Large intestine (tissue), 3 donors: ENCODE results near the gene TOMM6. TPM values are rescaled to one million over a fixed set of nuclear protein-coding genes. Genes with fewer than 3 reads are reported as not detected.
A peak's percentile ranks its signal among the peaks of the same experiment; 100 is the strongest.
"Not testable (repeated sequence)": the region's sequence is repeated elsewhere in the genome, so short reads cannot be mapped to it uniquely, and the experiment has no call there.

Experiments
- DNase-seq, 2 donors: peaks; one replicate each; pipeline versions ENCODE4 v3.0.0 to v3.0.0-alpha.2; 2013
- H3K27ac ChIP-seq: one replicate; pipeline ENCODE4 v1.5.1; 2013; ENCODE audit warnings: low read length
- H3K27me3 ChIP-seq: 2 replicates; pipeline ENCODE4 v1.6.1; 2013; ENCODE audit warnings: low read length; ENCODE audit not compliant: control insufficient read depth, insufficient read depth
- H3K36me3 ChIP-seq: 2 replicates; pipeline ENCODE4 v1.6.1; 2013; ENCODE audit warnings: low read length; ENCODE audit not compliant: control insufficient read depth, insufficient read depth
- H3K4me1 ChIP-seq: one replicate; pipeline ENCODE4 v1.6.1; 2013; ENCODE audit warnings: low read length; ENCODE audit not compliant: control insufficient read depth, insufficient read depth
- H3K4me3 ChIP-seq: one replicate; pipeline ENCODE4 v1.5.1; 2013; ENCODE audit warnings: low read length
- H3K9me3 ChIP-seq: one replicate; pipeline ENCODE4 v1.6.1; 2013; ENCODE audit warnings: mild to moderate bottlenecking, low read depth, low read length, moderate library complexity; ENCODE audit not compliant: control insufficient read depth
- WGBS: methylation state at CpG from one replicate; pipeline ENCODE4 v1.1.5; 2013; ENCODE audit warnings: low lambda C conversion rate; ENCODE audit not compliant: insufficient coverage; 5-methylcytosine and 5-hydroxymethylcytosine counted together
- polyA plus RNA-seq: library from polyadenylated mRNA; unstranded; fragments of 120-200 nt; gene quantifications from one replicate; pipeline ENCODE4 v1.2.1, GENCODE V29; 2013

The TOMM6 gene
- polyA plus RNA-seq, 1 donor: 195 TPM

DNA sequence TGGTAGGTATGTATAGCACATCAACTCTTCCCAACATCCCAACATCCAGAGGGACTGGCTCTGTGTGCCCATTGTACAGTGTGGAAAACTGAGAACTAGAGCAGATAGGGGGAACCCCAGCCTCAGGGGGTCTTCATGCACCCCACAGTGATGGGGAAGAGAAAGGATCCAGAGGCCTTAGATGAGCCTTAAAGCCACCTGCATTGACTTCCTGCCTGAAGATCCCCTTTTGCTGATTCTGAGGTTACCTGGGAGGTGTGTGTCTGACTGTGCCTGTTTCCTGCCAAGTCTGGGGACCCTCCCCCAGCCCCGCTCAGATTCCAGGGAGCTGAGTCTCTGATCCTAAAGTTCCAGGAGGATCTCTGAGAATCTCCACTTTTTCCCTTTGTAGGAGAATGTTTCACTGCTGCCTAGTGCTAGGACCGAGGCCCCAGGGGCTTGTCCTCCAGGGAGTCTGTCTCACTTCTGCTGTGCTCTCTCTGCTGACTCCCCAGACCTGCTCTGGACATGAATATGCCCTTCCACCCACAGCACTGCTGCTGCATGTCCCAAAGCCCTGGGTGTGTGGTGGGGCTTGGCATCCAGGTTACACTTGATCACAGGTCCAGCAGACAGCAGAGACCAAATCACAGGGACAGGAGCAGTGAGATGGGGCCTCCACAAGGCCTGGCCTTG, 27.5 kb upstream of the TOMM6 start:
- DNase-seq: no peak
- Histone ChIP-seq H3K4me1 (no peaks in the 10 kb centered on the region), H3K36me3 (no peaks in the 10 kb centered on the region), H3K9me3 (no peaks in the 10 kb centered on the region), H3K27me3 (no peaks in the 10 kb centered on the region), H3K27ac (no peak overlapping the region), H3K4me3 (no peak overlapping the region)
- no CpG with 5 or more reads among the region's 2 CpGs for WGBS

DNA sequence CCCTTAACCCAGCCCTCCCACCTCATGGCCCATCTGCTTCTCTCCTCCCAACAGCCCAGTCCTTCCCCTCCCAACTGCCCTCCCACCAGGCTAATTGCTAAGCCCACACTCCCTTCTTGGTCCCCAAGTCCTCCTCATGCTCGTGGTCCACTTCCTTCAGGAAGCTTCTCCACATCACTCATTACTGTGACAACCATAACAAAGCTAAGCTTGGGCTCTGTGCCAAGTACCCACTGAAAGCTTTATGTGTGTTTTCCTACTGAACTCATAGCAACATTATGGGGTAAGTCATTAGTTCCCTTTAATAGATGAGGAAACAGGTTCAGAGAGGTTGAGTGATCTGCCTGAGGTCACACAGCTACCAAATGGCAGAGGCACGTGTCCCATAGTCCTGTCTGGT, 24.0 kb upstream of the TOMM6 start:
- no peaks in the 10 kb centered on the region for H3K9me3 ChIP-seq
- peaks cover 6% of the 10 kb centered on the region for H3K4me1 ChIP-seq
- no peak for DNase-seq
- H3K4me3 ChIP-seq: no peak overlapping the region
- no peaks in the 10 kb centered on the region for H3K36me3 ChIP-seq
- no peak overlapping the region for H3K27ac ChIP-seq
- no CpG with 5 or more reads among the region's 2 CpGs for WGBS
- H3K27me3 ChIP-seq: no peaks in the 10 kb centered on the region

DNA sequence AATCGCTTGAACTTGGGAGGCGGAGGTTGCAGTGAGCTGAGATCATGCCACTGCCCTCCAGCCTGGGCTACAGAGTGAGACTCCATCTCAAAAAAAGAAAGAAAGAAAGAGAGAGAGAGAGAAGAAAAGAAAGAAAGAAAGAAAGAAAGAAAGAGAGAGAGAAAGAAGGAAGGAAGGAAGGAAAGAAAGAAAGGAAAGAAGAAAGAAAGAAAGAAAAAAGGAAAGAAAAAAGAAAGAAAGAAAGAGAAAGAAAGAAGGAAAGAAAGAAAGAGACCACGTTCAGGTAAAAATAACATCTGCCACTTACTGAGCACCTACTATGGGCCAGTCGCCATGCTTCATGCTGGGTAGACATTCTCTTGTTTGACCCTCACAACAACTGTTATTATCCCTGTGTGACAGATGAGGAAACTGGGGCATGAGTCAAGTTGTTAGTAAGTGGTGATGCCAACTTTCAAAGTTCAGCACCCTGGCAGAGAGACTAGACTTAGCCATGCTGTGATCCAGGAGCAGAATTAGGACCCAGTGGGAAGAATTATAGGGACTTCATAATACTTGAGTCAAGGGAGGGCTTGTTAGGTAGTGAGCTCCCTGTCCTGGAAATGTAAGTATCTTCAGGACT, 21.3 kb upstream of the TOMM6 start:
- H3K27me3 ChIP-seq, H3K27ac ChIP-seq, H3K4me3 ChIP-seq, DNase-seq, H3K9me3 ChIP-seq: not testable (repeated sequence)
- Histone ChIP-seq H3K4me1 (peaks cover 15% of the 10 kb centered on the region), H3K36me3 (peaks cover 12% of the 10 kb centered on the region)
- WGBS: 91% methylated on average over 2 of the region's 4 CpGs

DNA sequence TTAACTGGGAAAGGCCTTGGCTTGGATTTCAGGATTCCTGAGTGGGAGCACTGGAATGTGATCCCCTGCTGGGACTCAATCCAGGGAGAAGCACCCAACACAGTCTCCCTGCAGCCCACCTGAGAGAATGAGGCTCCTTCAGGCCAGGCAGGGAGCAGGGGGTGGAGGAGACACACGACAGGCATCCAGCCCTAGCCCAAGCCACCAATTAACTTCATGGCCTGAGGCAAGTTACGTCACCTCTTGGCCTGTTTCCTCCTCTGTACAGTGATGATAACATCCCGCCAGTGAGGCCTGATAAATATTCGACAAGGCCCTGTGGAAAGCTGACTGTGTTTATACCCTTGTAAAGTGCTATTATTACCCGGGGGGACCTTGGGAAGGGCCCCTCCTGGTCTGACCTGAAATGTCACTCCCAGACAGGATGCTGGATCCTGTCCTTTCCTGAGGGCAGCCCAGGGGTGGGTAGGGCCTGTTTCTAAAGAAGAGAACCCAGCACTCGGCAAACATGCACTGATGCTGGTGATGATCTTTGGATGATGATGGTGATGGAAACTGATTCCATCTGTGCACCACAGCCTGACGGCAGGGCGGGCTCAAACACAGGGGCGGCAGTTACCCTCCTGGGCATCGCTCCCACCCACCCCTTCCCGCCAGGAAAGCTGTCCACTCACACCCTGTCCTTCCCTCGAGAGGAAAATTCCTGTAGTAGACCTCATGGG, 20.2 kb upstream of the TOMM6 start:
- peaks cover 15% of the 10 kb centered on the region for H3K4me1 ChIP-seq
- peaks cover 23% of the 10 kb centered on the region for H3K36me3 ChIP-seq
- H3K27me3 ChIP-seq: no peaks in the 10 kb centered on the region
- peak; percentile 48 to 62 for DNase-seq
- no peaks in the 10 kb centered on the region for H3K9me3 ChIP-seq
- H3K27ac ChIP-seq: peak overlapping the region; percentile 18
- H3K4me3 ChIP-seq: no peak overlapping the region
- WGBS: no CpG with 5 or more reads among the region's 12 CpGs

DNA sequence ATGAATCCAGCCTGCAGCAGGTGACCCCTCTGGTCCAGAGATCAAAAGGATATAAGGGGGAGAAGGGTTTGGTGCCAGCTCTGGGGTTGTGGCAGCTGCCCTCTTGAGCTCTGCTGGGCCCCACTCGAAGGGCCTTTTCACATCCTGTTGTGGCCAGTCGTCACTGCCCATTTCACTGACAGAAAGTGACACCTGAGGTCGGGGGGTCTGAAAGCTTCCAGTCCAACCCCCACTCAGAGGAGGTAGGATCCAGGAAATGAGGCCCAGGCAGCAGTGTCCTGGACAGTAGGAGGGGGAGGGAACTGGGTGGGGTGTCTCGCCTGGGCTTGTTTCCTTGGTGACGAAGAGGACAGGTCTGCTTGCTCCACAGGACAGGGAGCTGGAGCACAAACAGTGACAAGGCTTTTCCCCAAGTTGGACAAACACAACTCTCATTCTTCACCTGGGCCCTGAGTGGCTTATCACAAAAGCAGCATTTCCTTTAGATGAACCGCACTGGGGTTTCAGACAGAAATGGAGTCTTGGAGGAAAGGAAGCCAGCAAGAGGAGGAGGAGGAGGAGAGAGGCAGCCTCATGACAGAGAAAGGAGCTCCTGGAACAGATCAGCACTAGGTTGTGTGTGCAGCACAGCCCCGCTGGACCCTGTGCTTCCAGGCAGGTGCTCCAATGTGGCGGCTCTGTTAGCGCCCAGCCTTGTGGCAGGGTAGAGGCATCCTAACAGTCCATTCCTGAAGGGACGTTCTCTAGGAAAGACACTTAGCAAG, 18.8 kb upstream of the TOMM6 start:
- peak; percentile 26 to 66 for DNase-seq
- Histone ChIP-seq H3K36me3 (peaks cover 33% of the 10 kb centered on the region), H3K4me1 (peaks cover 15% of the 10 kb centered on the region), H3K9me3 (no peaks in the 10 kb centered on the region), H3K4me3 (no peak overlapping the region), H3K27me3 (no peaks in the 10 kb centered on the region), H3K27ac (peak overlapping the region; percentile 19)
- WGBS: 60% methylated on average over 1 of the region's 10 CpGs

DNA sequence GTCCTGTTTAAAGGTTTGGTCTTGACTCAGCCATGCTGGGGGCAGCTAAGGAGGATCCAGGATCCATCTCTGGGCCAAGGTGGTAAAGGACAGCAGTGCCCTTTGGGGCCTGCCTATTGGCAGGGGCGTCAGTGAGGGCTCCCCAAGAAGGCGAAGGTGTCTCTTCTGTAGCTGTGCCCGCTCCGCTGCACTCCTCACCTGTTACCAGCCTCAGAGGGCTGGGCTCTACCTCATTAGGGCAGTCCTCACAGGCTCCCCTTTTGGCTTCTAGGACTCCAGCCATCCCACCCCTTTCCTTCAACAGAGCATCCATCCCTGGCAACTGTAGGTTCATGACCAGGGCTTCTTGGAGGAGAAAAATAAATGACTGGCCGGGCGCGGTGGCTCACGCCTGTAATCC, 18.1 kb upstream of the TOMM6 start:
- Histone ChIP-seq H3K9me3 (no peaks in the 10 kb centered on the region), H3K4me1 (peaks cover 15% of the 10 kb centered on the region), H3K36me3 (peaks cover 38% of the 10 kb centered on the region), H3K4me3 (no peak overlapping the region), H3K27ac (peak overlapping the region; percentile 18), H3K27me3 (no peaks in the 10 kb centered on the region)
- no CpG with 5 or more reads among the region's 8 CpGs for WGBS
- DNase-seq: no peak

DNA sequence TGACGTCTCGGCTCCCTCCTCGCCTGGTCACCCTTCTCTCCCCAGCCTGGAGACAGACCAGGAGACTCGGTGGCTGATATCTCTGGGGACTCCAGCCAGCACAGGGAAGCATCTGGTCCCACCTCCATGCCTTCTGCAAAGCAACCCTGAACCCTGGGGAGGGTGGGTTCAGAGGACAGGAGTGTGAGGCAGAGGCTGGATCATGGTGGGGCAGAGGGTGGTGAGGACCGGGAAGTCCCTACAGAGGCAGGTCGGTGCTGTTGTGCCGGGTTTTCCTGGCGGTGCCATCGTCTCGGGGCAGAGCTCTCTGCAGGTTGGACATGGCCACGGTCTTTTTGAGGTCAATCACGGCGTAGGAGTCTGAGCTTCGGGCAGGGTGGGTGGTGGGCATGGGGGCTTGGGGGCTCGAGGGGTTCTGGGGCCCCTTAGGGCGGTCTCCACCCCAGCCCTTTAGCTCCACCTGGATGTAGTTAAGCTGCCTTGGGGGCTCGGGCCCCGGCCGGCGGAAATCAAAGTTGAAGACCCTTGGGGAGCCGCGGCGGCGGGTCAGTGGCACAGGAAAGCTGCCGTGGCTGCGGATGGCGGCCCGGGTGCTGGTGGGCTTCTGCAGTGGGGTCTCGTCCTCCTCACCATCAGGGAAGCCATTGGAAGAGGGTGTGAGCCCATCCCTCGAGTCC, 17.0 kb upstream of the TOMM6 start:
- no peak for DNase-seq
- Histone ChIP-seq H3K27me3 (no peaks in the 10 kb centered on the region), H3K4me1 (peaks cover 15% of the 10 kb centered on the region), H3K4me3 (no peak overlapping the region), H3K27ac (no peak overlapping the region), H3K36me3 (peaks cover 49% of the 10 kb centered on the region), H3K9me3 (no peaks in the 10 kb centered on the region)
- no CpG with 5 or more reads among the region's 30 CpGs for WGBS

DNA sequence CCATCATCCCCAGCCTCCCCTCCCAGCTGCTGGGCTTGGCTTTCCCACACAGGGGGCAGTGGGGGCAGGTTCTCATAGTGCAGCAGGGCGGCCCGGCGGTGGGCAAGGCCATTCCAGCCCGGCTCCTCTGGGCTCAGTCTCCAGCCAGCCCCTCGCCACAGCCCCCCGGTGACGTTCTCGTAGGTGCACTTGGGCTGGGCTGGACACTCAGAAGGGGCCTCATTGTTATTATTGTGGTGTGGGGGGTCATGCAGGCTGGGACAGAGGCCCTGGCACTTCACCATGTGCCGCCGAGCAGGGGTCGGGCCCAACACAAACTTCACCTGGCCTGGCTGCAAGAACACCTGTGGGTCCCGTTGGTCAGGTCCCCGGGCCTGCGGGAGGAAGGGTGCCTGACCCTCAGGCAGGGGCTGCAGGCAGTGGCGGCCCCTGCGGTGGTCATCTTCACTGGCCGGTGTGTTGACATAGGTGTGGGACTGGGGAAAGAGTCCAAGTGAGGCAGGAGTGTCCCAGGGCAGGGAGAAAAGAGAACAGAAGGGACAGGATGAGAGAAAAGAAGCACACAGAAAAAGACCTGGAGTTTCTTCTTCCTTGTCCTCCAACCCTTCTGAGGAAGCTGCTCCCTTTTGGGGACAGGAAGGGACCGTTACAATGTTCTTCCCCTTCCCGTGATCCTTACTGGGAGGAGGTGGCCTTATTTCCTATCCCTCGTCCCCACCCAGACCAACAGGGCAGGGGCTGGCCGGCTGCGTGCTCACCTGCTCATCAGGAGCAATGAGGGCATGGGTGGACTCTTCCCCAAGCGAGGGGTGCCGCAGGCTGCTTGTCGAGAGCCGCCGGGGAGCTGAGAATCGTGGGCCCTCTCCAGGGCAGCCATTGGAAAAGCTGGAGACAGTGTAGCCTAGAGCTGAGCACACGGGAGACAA, 16.2 kb upstream of the TOMM6 start:
- no peak for DNase-seq
- Histone ChIP-seq H3K9me3 (no peaks in the 10 kb centered on the region), H3K27ac (no peak overlapping the region), H3K4me1 (peaks cover 15% of the 10 kb centered on the region), H3K27me3 (no peaks in the 10 kb centered on the region), H3K36me3 (peaks cover 52% of the 10 kb centered on the region), H3K4me3 (no peak overlapping the region)
- WGBS: no CpG with 5 or more reads among the region's 29 CpGs

DNA sequence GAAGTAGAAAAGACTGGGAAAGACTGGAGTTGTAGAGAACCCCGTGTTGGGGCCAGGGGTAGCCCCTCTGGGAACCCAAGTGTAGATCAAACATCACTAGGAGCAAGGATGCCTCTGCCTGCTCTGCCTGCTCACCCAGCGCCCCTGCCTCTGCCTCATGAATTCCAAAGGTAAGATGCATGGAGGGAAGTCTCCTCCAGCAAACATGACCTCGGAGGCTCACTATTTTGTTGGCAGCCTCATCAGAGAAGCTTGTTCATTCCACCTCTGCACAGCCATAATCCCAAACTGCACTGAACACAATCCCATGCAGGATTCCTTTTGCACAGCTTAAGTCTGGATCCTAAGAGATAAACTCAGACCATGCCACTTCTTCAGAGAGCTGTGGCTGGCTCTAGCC, 12.7 kb upstream of the TOMM6 start:
- no peak overlapping the region for H3K27ac ChIP-seq

More for the DNA sequence above, 12.7 kb upstream of the TOMM6 start:
- no CpG with 5 or more reads among the region's 3 CpGs for WGBS
- Histone ChIP-seq H3K4me1 (no peaks in the 10 kb centered on the region), H3K36me3 (peaks cover 56% of the 10 kb centered on the region), H3K9me3 (no peaks in the 10 kb centered on the region), H3K4me3 (no peak overlapping the region), H3K27me3 (no peaks in the 10 kb centered on the region)
- DNase-seq: no peak
